T-helper 22 cell (primary cell): ENCODE data around the gene NID1.
"Not testable (repeated sequence)": the region's sequence is repeated elsewhere in the genome, so short reads cannot be mapped to it uniquely, and the experiment has no call there.

Experiments used
- DNase-seq: peaks from one replicate; pipeline ENCODE4 v3.0.0-alpha.2; 2020; ENCODE audit warnings: low read depth

NID1 gene

DNA sequence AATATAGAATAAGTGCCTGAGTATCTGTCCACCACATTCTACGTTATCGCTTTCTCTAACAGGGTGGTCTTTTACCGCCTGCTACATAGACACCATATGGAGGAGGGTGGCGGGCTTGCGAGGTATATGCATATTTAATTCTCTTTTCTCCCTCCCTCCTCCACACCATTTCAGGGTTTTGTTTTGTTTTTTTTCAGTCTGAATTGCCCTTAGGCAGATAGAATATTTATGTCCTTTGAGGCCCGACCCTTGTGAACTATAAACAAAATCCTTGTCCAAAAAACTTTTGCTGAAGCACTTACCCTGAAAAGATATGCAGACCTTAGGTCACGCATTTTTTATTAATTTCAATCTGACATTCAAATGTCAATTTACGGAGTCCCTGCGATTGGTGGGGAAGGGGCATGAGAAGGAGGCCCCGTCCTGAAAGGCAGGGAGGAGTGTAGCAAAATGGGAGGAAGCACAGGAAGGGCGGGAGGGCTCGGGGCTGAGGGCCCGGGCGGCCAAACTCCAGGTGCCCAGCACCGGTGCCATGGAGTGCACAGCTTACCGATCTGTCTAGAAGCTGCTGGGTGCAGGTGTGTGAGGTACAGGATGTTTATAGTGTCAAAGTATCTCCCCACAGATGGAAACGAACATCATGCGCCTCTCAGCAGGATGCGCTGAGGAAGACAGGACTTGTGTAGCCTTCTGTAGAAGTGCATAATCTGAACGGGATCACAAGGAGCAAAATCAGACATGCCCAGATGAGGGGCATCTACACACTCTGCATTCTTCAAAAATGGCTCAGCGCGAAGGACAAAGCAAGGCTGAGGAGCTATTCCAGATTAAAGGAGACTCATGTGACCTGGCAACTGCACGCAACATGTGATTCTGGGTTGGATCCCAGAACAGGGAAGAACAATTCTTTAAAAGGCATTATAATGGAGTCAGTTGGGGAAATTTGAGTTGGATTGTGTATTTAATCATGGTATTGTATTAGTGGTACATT, 129.4 kb downstream of the NID1 start:
- DNase-seq: no peak

DNA sequence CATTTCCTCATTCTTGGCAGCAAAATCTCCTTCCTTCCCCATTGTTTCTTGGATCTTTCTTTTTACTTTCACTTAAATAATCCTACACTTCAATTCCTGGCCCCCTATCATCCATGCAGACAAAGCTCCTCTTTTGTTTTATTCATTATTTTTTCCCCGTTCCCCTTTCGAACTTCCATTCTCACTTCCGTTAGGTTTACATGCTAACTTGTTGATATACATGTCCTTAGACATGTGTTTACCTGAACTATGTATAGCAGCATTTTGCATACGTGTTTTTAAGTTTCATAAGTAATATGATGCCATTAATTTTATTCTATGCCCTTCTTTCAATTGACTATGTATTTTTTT, 131.1 kb downstream of the NID1 start:
- DNase-seq: no peak

DNA sequence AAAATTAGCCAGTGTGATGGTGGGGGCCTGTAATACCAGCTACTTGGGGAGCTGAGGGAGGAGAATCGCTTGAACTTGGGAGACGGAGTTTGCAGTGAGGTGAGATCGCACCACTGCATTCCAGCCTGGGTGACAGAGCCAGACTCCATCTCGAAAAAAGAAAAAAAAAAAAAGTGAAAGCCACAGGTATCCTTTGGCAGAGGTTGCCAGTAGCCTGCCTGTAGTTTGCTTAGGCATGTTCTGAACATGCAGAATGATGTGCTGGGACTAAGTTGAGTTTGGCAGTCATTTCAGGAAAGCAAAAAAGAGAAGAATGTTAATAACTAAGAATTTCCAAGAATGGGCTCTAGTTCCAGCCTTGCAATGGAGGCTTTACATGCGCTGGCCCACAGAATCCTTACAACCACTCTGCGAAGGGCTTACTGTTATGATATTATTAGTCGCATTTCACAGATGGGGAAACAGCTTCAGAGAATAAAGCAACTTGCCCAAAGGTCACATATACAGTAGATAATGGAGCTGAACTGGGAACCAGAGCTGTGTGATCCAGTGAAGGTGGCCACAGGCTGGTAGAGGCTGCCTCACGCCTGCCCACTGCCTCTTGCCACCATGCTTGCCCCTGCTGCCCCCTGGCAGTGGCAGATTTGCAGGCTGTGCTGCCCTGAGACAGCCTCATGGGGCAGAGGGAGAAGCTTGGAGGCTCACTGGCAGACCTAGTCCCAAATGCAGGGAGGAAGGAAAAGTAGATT, 131.7 kb downstream of the NID1 start:
- no peak for DNase-seq

DNA sequence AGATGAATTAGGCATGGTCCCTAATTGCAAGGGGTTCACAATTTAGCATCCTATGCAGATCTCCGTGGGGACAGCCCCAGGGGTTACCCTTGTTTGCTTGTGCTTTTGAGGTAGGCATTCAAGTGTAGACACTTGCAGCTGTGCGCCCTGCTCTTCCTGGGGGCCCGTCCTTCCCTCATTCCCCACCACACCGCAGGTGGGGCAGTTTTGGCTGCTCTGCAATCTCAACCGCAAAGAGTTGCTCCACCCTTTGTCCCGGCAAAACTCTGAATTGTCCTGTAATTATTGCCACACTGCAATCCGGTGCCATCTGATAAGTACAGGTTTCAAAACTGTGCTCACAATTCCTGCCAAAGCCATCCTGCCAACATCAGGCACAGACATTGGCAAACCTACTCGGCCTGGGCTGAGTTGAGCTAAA, 132.8 kb downstream of the NID1 start:
- DNase-seq: no peak

DNA sequence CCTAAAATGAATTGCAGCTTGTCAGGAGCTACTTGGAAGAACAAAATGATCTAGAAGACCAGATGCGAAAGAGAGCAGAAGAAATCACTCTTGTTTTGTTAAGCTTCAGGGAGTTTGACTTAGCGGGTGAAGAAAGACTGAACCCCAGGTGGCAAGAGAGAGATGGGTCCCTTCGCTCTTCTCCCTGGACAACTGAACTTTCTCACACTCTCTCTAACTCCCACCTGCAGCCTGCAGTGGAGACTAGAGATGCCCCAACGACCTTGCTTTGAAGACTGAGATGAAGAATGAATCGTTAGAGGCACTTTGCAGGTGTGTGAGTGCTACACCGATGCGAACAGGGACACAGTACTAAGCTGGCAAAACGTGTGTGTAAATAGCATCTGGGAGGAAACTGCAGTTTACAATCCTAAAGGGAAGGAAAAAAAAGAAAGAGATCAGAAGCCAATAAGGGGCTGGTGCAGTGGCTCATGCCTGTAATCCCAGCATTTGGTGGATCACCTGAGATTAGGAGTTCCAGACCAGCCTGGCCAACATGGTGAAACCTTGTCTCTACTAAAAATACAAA, 133.6 kb downstream of the NID1 start:
- no peak for DNase-seq

DNA sequence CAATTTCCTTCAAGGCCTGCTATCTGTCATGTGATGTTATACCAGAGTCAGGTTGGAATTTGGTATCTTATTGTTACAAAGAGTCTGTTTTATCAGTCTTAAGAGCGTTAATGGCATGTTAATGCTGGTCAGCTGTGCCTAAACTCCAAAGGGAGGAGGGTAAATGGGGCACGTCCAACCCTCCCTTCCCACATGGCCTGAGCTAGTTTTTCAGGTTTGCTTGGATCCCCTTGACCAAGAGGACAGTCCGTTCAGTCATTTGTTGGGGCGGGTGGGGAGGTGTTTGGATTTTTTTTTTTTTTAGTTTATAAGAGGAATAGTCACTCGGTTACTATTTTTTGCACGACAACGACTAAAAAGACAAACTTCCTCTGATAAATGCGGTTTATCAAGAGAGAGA, 134.3 kb downstream of the NID1 start:
- DNase-seq: no peak

DNA sequence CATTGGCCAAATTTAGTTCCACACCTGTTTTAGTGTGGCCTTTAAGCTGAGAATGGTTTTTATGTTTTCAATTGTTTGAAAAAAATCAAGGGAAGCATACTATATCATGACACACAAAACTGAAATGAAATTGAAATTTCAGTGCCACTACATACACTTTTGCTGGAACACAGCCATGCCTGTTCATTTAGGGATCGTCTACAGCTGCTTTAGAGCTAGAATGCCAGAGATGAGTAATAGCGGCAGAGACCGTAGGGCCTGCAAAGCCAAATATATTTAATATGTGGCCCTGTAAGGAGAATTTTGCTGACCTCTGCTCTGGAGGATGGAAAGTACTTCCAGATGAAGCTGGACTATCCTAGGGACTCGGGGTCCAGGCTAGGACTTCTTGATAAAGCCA, 135.7 kb downstream of the NID1 start:
- DNase-seq: no peak

DNA sequence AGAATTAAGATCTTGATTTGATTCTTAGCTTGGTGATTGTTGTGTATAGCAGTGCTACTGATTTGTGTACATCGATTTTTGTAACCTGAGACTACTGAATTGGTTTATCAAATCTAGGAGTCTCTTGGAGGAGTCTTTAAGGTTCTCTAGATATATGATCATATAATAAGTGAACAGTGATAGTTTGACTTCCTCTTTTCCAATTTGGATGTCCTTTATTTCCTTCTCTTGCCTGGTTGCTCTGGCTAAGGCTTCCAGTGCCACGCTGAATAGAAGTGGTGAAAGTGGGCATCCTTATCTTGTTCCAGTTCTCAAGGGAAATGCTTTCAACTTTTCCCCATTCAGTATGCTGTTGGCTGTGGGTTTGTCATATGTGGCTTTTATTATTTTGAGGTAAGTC, 136.7 kb downstream of the NID1 start:
- no peak for DNase-seq

DNA sequence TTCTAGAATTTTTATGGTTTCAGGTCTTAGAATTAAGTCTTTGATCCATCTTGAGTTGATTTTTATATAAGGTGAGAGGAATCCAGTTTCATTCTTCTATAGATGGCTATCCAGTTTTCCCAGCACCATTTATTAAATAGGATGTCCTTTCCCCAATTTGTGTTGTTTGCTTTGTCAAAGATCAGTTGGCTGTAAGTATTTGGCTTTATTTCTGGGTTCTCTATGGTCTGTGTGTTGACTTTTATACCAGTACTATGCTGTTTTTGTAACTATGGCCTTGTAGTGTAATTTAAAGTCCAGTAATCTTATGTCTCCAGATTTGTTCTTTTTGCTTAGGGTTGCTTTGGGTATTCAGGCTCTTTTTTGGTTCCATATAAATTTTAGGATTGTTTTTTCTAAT, 137.3 kb downstream of the NID1 start:
- DNase-seq: not testable (repeated sequence)
